ENCODE measurements around the gene FASN. TPM values are rescaled to one million over a fixed set of nuclear protein-coding genes. Genes with fewer than 3 reads are reported as not detected.

The FASN gene
- total and polyA plus RNA-seq, 2 of the 13 experiments (the other 11 are each of a cell fraction or from before 2014, with no cell fraction given), result 51.7 to 101 TPM

DNA sequence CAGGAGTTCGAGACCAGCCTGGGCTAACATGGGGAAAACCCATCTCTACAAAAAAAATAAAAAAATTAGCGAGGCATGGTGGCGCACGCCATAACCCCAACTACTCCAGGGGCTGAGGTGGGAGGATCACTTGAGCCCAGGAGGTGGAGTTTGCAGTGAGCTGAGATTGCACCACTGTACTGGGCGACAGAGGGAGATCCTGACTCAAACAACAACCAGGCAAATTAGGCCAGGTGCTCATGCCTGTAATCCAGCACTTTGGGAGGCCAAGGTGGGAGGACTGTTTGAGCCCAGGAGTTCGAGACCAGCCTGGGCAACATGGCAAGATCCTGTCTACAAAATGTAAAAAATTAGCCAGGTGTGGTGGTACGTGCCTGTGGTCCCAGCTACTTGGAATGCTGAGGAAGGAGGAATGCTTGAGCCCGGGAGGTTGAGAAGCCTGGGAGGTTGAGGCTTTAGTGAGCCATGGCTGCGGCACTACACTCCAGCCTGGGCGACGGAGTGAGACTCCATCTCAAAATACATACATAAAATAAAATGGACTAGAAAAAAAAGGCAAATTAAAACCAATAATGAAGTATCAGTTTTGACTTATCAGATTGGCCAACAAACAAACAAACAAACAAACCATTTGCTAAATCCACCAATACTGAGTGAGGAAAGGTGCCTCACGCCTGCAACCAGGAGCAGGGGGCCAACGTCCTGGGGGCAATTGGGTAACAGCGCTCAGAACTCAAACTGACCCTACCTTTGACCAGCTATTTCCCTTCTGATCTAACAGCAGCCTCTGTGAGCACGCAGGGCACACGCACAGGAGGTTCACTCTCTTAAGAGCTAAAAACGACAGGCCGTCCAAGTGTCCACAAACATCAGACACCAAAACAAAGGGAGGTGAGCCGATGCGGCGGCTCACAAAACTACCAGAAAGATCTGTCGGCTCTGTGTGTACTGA lies 19.4 kb upstream of the FASN start (continued):
- TF ChIP-seq, protein P1, sequence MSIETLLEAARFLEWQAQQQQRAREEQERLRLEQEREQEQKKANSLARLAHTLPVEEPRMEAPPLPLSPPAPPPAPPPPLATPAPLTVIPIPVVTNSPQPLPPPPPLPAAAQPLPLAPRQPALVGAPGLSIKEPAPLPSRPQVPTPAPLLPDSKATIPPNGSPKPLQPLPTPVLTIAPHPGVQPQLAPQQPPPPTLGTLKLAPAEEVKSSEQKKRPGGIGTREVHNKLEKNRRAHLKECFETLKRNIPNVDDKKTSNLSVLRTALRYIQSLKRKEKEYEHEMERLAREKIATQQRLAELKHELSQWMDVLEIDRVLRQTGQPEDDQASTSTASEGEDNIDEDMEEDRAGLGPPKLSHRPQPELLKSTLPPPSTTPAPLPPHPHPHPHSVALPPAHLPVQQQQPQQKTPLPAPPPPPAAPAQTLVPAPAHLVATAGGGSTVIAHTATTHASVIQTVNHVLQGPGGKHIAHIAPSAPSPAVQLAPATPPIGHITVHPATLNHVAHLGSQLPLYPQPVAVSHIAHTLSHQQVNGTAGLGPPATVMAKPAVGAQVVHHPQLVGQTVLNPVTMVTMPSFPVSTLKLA (IDR thresholded peaks at IDR 0.05), result no peak
- TF ChIP-seq ZFP82 (CRISPR knock-in tag; IDR thresholded peaks at IDR 0.05; ENCODE audit: borderline replicate concordance), result no peak
- TF ChIP-seq CCAR2 (optimal IDR thresholded peaks at IDR 0.05; ENCODE audit: low read depth, low read length), result no peak
- TF ChIP-seq SOX5 (CRISPR knock-in tag; IDR thresholded peaks at IDR 0.05; ENCODE audit: borderline replicate concordance), result no peak
- TF ChIP-seq ZNF670 (CRISPR knock-in tag; IDR thresholded peaks at IDR 0.05; ENCODE audit: borderline replicate concordance), result no peak
- TF ChIP-seq MLLT10 (CRISPR knock-in tag; IDR thresholded peaks at IDR 0.05), result no peak
- no peak for TF ChIP-seq ISL2 (CRISPR knock-in tag; IDR thresholded peaks at IDR 0.05)
- no peak for TF ChIP-seq BHLHE40 (IDR thresholded peaks at IDR 0.05; ENCODE audit: low read length)
- TF ChIP-seq CHD4 (IDR thresholded peaks at IDR 0.05; ENCODE audit: borderline replicate concordance, low read length), result no peak
- TF ChIP-seq, protein P2, sequence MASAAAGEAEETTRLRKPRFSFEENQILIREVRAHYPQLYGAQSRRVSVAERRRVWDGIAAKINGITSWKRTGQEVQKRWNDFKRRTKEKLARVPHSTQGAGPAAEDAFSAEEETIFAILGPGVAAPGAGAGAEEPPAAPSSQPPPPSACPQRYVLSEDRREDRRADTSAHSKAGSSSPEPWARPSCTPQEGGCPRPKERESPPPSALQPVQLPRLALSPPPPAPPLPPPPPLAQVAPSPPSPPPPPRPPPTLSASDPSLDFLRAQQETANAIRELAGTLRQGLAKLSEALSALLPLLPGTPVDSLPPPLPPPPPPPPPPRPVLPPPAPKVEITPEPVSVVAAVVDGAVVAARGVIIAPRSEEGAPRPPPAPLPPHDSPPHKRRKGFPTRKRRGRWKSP (CRISPR knock-in tag; IDR thresholded peaks at IDR 0.05), result no peak
- TF ChIP-seq NKX3-1 (CRISPR knock-in tag; IDR thresholded peaks at IDR 0.05), result no peak
- no peak for TF ChIP-seq ADNP (CRISPR knock-in tag; IDR thresholded peaks at IDR 0.05)
- TF ChIP-seq KDM4B (CRISPR knock-in tag; IDR thresholded peaks at IDR 0.05), result no peak
- TF ChIP-seq ZNF496 (CRISPR knock-in tag; IDR thresholded peaks at IDR 0.05; ENCODE audit: insufficient replicate concordance), result no peak
- TF ChIP-seq MBD4 (IDR thresholded peaks at IDR 0.05; ENCODE audit: borderline replicate concordance, low read length), result no peak
- TF ChIP-seq, protein P3, sequence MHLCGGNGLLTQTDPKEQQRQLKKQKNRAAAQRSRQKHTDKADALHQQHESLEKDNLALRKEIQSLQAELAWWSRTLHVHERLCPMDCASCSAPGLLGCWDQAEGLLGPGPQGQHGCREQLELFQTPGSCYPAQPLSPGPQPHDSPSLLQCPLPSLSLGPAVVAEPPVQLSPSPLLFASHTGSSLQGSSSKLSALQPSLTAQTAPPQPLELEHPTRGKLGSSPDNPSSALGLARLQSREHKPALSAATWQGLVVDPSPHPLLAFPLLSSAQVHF (CRISPR knock-in tag; IDR thresholded peaks at IDR 0.05), result no peak
- TF ChIP-seq, protein P4, sequence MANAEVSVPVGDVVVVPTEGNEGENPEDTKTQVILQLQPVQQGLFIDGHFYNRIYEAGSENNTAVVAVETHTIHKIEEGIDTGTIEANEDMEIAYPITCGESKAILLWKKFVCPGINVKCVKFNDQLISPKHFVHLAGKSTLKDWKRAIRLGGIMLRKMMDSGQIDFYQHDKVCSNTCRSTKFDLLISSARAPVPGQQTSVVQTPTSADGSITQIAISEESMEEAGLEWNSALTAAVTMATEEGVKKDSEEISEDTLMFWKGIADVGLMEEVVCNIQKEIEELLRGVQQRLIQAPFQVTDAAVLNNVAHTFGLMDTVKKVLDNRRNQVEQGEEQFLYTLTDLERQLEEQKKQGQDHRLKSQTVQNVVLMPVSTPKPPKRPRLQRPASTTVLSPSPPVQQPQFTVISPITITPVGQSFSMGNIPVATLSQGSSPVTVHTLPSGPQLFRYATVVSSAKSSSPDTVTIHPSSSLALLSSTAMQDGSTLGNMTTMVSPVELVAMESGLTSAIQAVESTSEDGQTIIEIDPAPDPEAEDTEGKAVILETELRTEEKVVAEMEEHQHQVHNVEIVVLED (CRISPR knock-in tag; IDR thresholded peaks at IDR 0.05; ENCODE audit: borderline replicate concordance), result no peak; the same call in 1 of the 2 replicates
- no peak for TF ChIP-seq SOX6 (IDR thresholded peaks at IDR 0.05)
- peak; percentile 63 for TF ChIP-seq SOX6 (CRISPR knock-in tag; IDR thresholded peaks at IDR 0.05)
- TF ChIP-seq LCORL (IDR thresholded peaks at IDR 0.05), result no peak
- TF ChIP-seq LCORL (CRISPR knock-in tag; IDR thresholded peaks at IDR 0.05), result peak; percentile 82; the same call in 1 of the 2 replicates

All from HepG2 (cell line).